ENCODE results near the gene RAI1. TPM values are rescaled to one million over a fixed set of nuclear protein-coding genes. Genes with fewer than 3 reads are reported as not detected.

RAI1 gene
- total RNA-seq, 2 donors from 2014 or later: 15.8 to 31.0 TPM

GRCh38 chr17:17748604-17749003, 67.3 kb downstream of the RAI1 start:
- no peak for ATAC-seq
- Mint-ChIP-seq H3K27ac (peak overlapping the region in 1 of 2 donors; percentile 60), H3K4me3 (no peak overlapping the region), H3K9me3 (no peaks in the 10 kb centered on the region), H3K36me3 (no peaks in the 10 kb centered on the region), H3K4me1 (ENCODE audit: low read depth in 2 of 2) (peaks cover 38 to 40% of the 10 kb centered on the region in 2 donors), H3K27me3 (no peaks in the 10 kb centered on the region)
- no peak for DNase-seq (ENCODE audit: low spot score)

- H3K4me3 Mint-ChIP-seq: peak overlapping the region; percentile 70
- DNase-seq (ENCODE audit: low spot score): no peak
- no peaks in the 10 kb centered on the region for H3K9me3 Mint-ChIP-seq
- H3K27ac Mint-ChIP-seq: peak overlapping the region; percentile 92 to 98
- ATAC-seq: no peak
- H3K4me1 Mint-ChIP-seq (ENCODE audit: low read depth in 2 of 2): peaks cover 41 to 42% of the 10 kb centered on the region in 2 donors
- H3K36me3 Mint-ChIP-seq: no peaks in the 10 kb centered on the region
- H3K27me3 Mint-ChIP-seq: no peaks in the 10 kb centered on the region
These were observed 67.9 kb downstream of the RAI1 start for GRCh38 chr17:17749025-17749772.

GRCh38 chr17:17749921-17750320, 68.7 kb downstream of the RAI1 start:
- Mint-ChIP-seq H3K36me3 (no peaks in the 10 kb centered on the region), H3K27me3 (no peaks in the 10 kb centered on the region), H3K27ac (peak overlapping the region; percentile 92 to 98), H3K4me3 (peak overlapping the region; percentile 70), H3K4me1 (ENCODE audit: low read depth in 2 of 2) (peaks cover 41% of the 10 kb centered on the region in 2 donors), H3K9me3 (no peaks in the 10 kb centered on the region)
- no peak for DNase-seq (ENCODE audit: low spot score)
- no peak for ATAC-seq

GRCh38 chr17:17750881-17751280, 69.6 kb downstream of the RAI1 start:
- DNase-seq (ENCODE audit: low spot score): peak; percentile 70
- H3K4me1 Mint-ChIP-seq (ENCODE audit: low read depth in 2 of 2): peaks cover 41 to 42% of the 10 kb centered on the region in 2 donors
- H3K4me3 Mint-ChIP-seq: peak overlapping the region; percentile 96
- no peaks in the 10 kb centered on the region for H3K27me3 Mint-ChIP-seq
- no peaks in the 10 kb centered on the region for H3K36me3 Mint-ChIP-seq
- H3K27ac Mint-ChIP-seq: peak overlapping the region; percentile 92 to 98
- H3K9me3 Mint-ChIP-seq: no peaks in the 10 kb centered on the region
- ATAC-seq: peak in 1 of 2 donors; percentile 31

GRCh38 chr17:17751489-17752088, 70.3 kb downstream of the RAI1 start:
- no peaks in the 10 kb centered on the region for H3K36me3 Mint-ChIP-seq
- peak overlapping the region; percentile 96 for H3K4me3 Mint-ChIP-seq
- ATAC-seq (peak in 1 of 2 donors; percentile 2), DNase-seq (ENCODE audit: low spot score) (no peak)
- no peaks in the 10 kb centered on the region for H3K9me3 Mint-ChIP-seq
- H3K27me3 Mint-ChIP-seq: no peaks in the 10 kb centered on the region
- peaks cover 45% of the 10 kb centered on the region in 2 donors for H3K4me1 Mint-ChIP-seq (ENCODE audit: low read depth in 2 of 2)
- H3K27ac Mint-ChIP-seq: peak overlapping the region; percentile 92 to 98

- H3K4me1 Mint-ChIP-seq (ENCODE audit: low read depth in 2 of 2): peaks cover 51% of the 10 kb centered on the region in 2 donors
- ATAC-seq (peak; percentile 96 to 97), DNase-seq (ENCODE audit: low spot score) (peak; percentile 97)
- no peaks in the 10 kb centered on the region for H3K9me3 Mint-ChIP-seq
- H3K27ac Mint-ChIP-seq: peak overlapping the region; percentile 92 to 98
- H3K27me3 Mint-ChIP-seq: no peaks in the 10 kb centered on the region
- H3K4me3 Mint-ChIP-seq: peak overlapping the region; percentile 96
- no peaks in the 10 kb centered on the region for H3K36me3 Mint-ChIP-seq
These were observed 71.0 kb downstream of the RAI1 start for GRCh38 chr17:17752089-17752820.

- H3K4me1 Mint-ChIP-seq (ENCODE audit: low read depth in 2 of 2): peaks cover 56 to 58% of the 10 kb centered on the region in 2 donors
- no peaks in the 10 kb centered on the region for H3K27me3 Mint-ChIP-seq
- no peaks in the 10 kb centered on the region for H3K36me3 Mint-ChIP-seq
- no peak for DNase-seq (ENCODE audit: low spot score)
- H3K27ac Mint-ChIP-seq: peak overlapping the region; percentile 92 to 96
- H3K9me3 Mint-ChIP-seq: no peaks in the 10 kb centered on the region
- H3K4me3 Mint-ChIP-seq: peak overlapping the region; percentile 96
- ATAC-seq: no peak
These were observed 71.6 kb downstream of the RAI1 start for GRCh38 chr17:17752821-17753321.

- Mint-ChIP-seq H3K27me3 (no peaks in the 10 kb centered on the region), H3K9me3 (no peaks in the 10 kb centered on the region), H3K4me3 (no peak overlapping the region), H3K4me1 (ENCODE audit: low read depth in 2 of 2) (peaks cover 51 to 55% of the 10 kb centered on the region in 2 donors), H3K36me3 (no peaks in the 10 kb centered on the region), H3K27ac (no peak overlapping the region)
- no peak for DNase-seq (ENCODE audit: low spot score)
- ATAC-seq: no peak
These were observed 73.7 kb downstream of the RAI1 start for GRCh38 chr17:17754719-17755686.

- H3K27ac Mint-ChIP-seq: no peak overlapping the region
- H3K4me1 Mint-ChIP-seq (ENCODE audit: low read depth in 2 of 2): peaks cover 47 to 51% of the 10 kb centered on the region in 2 donors
- ATAC-seq (no peak), DNase-seq (ENCODE audit: low spot score) (no peak)
- H3K27me3 Mint-ChIP-seq: no peaks in the 10 kb centered on the region
- H3K4me3 Mint-ChIP-seq: no peak overlapping the region
- no peaks in the 10 kb centered on the region for H3K36me3 Mint-ChIP-seq
- H3K9me3 Mint-ChIP-seq: no peaks in the 10 kb centered on the region
These were observed 74.5 kb downstream of the RAI1 start for GRCh38 chr17:17755715-17756114.

- DNase-seq (ENCODE audit: low spot score): no peak
- H3K27ac Mint-ChIP-seq: peak overlapping the region; percentile 50 to 81
- peaks cover 41 to 42% of the 10 kb centered on the region in 2 donors for H3K4me1 Mint-ChIP-seq (ENCODE audit: low read depth in 2 of 2)
- no peaks in the 10 kb centered on the region for H3K36me3 Mint-ChIP-seq
- no peaks in the 10 kb centered on the region for H3K9me3 Mint-ChIP-seq
- ATAC-seq: peak; percentile 30 to 31
- H3K27me3 Mint-ChIP-seq: no peaks in the 10 kb centered on the region
- peak overlapping the region; percentile 45 for H3K4me3 Mint-ChIP-seq
These were observed 76.1 kb downstream of the RAI1 start for GRCh38 chr17:17757391-17757791.

- peaks cover 35 to 39% of the 10 kb centered on the region in 2 donors for H3K4me1 Mint-ChIP-seq (ENCODE audit: low read depth in 2 of 2)
- no peaks in the 10 kb centered on the region for H3K27me3 Mint-ChIP-seq
- peak overlapping the region; percentile 45 for H3K4me3 Mint-ChIP-seq
- ATAC-seq: no peak
- DNase-seq (ENCODE audit: low spot score): no peak
- H3K36me3 Mint-ChIP-seq: no peaks in the 10 kb centered on the region
- peak overlapping the region; percentile 50 to 81 for H3K27ac Mint-ChIP-seq
- no peaks in the 10 kb centered on the region for H3K9me3 Mint-ChIP-seq
These were observed 76.9 kb downstream of the RAI1 start for GRCh38 chr17:17757956-17758845.

- Mint-ChIP-seq H3K4me1 (ENCODE audit: low read depth in 2 of 2) (peaks cover 34 to 45% of the 10 kb centered on the region in 2 donors), H3K4me3 (no peak overlapping the region), H3K36me3 (no peaks in the 10 kb centered on the region), H3K27ac (no peak overlapping the region), H3K27me3 (no peaks in the 10 kb centered on the region), H3K9me3 (no peaks in the 10 kb centered on the region)
- no peak for DNase-seq (ENCODE audit: low spot score)
- ATAC-seq: no peak
These were observed 77.8 kb downstream of the RAI1 start for GRCh38 chr17:17758941-17759563.
